Stimulated activated CD4-positive, alpha-beta T cell treated with anti-CD3 and anti-CD28 coated beads, Interleukin-15, amount 100 ng/mL, for 1 hour (primary cell): ENCODE results near the gene LSM10.

Source experiments
- DNase-seq, 2 donors: peaks; one replicate each; pipeline ENCODE4 v3.0.0-alpha.2; 2020; ENCODE audit warnings: low read depth in 1 of 2, low spot score in 1 of 2

Gene LSM10

DNA sequence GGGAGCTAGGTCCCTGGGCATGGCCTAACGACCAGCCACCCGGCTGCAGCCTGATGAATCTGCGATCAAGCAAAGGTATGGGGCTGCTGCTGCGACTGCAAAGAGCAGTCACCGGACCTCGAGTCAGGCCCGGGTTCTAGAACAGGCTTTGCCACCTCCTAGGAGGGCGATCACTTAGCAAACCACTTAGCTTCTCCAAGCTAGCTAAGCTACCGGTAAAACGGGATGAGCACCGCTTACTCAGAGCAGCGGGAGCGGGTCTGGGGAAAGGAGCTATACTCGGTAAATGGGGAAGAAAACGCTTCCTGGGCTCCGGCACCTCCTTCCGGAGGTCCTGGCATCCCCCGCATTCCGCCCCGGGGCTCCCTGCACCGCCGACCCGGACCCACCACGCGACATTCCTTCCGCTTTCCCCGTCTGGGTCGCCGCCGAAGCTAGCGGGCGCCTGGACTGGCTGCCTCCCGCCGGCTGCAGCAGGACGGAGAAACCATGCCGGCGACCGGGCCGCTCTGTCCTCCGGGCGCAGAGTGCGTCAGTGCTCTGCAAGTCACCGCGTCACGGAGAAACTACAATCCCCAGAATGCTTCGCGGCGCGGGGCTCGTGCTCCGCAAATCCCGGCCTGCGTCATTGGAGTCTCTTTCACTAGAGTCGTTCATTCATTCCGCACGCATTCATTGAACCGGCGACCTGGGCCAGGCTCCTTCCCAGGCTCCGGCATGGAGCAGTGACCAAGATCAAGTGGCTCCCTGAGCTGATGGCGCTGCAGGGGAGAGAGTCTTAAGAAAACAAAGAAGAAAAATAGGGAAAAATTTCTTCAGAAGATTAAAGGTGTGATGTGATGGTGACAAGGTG is at the start of gene LSM10:
Gene LSM10 (minus strand): TSS at position 531 of the 853 bp plus-strand sequence. CDS start 3,779 bp downstream, outside the sequence.
- DNase-seq, result peak; percentile 68 to 84

DNA sequence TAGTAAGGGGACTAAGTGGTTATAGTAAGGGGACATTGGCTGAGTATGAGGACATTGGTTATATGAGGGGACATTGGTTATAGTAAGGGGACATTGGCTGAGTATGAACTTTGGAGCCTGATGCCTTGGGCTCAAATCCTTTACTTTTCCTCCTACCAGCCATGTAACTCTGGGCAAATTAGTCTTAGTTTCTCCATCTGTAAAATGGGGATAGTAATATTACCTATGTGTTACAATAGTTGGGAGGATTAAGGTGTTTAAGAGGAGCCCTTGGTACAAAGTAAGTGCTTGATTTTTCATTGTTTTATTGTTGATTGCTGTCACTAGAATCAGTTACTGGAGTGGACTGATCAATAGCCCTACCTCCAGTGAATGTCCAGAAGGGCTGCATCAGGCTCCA is 49.7 kb upstream of the LSM10 start:
- no peak for DNase-seq

DNA sequence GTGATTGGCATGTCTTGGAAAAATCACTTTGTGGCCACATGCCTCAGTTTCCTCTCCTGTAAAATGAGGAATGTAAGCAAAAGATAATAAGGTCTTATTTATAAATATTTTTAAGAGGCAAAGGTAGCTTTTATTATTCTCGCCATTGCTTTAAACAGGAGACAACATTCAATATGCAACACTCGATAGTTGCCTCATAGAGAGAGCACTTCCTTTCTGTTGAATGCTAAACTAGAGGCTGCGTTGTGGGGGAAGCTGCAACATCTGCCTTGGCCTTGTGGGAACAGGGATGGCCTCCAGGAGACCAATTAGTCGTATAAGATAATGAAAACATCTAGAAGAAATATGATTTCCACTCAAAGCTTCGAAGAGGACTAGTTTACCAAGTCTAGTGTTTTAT is 49.0 kb upstream of the LSM10 start:
- DNase-seq, result no peak

DNA sequence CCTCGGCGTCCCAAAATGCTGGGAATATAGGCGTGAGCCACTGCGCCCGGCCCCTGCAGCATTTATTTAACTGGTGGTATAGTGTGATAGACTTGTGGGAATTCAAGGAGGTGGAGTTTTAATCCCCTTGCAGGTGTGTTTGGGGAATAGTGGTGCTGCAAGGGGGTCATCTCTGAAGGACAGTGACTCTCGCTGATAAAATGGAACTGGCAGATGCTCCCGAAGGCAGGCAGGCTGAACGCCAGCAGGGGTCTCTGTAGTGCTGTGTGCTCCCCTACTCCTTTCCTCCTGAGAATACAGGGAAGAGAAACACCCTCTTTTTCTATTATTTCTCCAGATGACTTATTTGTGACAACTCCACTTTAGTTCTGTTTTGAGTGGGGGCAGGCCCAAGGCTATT is 48.6 kb upstream of the LSM10 start:
- no peak for DNase-seq

DNA sequence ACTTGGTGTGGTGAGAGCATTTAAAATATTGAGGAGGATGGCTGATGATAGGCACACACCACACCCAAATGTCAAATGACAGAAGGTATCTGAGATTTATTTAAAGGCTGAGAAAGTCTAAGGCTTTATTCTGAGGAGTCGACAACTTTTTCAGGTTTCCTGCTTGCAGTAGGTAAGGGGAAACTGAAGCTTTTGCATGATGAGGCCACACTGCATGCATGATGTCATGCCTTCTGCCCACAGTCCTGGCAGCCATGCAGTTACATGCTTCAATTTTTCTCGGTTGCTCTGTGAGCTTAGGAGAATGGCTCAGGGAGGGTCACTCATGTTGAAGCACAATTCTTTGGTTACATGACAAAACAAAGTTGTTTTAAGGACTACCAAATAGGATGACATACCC is 45.6 kb upstream of the LSM10 start:
- no peak for DNase-seq

DNA sequence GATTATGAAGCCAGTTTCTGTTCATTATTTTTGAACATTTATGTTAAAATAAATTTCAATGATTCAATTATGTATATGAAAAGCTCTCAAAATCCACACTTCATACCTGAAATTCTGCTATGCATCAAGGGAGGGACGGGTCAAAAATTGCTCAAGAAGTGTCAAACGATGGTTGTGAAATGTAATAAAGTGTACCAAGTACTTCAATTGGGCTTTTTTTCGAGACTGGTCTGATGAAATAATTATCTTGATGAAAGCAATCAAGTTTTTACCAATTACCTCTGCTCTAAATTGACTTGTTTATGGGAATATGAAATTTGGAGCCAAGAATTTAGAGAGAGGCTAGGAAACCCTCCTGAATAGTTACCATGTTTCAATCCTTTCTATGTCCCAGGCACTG is 44.6 kb upstream of the LSM10 start:
- DNase-seq, result no peak

DNA sequence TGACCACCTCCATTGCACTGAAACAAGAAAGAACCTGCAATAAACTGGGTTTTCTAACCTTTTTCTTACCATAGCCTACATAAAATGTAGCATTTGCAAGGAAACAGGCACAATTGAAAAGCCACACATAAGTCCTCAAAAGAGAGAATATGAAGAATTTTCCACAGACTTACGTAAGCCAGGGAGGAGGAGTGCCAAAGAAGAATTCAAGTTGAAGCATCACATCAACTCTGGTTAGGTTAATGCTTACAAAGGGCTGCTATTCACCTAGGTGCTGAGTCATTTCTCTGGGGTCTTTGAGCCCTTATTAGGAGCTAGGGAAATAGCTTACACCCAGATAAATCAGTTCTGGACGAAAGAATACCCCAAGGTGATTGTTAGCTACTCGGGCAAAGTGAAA is 42.9 kb upstream of the LSM10 start:
- no peak for DNase-seq

DNA sequence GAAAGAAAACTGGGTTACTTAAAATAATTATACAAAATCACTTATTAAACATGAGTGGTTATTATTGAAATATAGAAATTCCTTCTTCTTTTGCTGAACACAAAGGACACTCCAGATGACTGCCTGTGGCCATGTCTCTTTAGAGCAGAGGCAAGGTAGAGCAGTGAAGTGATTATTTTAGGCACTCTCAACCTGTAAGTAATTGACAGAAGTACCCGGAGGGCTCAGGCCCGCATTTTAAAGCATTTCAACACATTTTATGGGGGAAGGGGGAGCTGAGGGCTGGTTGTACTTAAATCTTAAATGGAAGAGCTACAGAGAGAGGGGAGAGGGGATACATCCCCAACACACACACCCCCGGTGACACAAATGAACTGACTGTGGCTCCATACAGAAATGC is 42.3 kb upstream of the LSM10 start:
- DNase-seq, result no peak

DNA sequence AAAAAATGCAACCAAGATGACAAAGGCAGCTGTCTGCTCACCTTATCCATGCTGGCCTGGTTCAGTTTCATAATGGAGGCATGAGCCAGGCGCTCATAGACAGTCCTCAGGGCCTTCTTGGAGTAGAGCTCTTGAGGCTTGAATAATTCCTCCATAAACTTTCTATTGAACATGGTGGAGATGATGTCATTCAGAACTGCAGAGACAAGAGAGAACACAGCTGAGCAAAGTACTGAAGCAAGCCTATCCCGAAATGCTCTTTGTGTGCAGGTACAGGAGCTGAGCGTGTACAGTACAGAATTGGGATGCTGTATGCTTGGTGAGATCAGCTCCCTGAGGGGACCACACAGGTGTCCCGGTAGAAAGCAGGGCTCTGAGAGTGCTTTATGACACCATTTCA is 41.0 kb upstream of the LSM10 start:
- no peak for DNase-seq

DNA sequence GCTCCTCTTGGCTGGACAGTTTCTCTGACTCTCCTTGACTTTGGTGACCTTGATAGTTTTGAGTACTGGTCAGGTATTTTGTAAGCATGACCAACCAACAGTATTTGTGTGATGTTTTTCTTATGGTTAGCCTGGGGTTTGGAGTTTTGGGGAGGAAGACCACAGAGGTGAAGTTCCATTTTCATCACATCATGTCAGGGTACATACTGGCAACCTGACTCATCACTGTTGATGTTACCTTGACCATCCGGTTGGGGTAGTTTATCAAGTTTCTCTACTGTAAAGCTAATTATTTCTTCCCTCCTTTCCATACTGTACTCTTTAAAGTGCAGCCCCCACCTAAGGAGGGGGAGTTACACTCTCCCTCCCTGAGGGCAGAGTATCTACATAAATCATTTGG is 39.1 kb upstream of the LSM10 start:
- no peak for DNase-seq

DNA sequence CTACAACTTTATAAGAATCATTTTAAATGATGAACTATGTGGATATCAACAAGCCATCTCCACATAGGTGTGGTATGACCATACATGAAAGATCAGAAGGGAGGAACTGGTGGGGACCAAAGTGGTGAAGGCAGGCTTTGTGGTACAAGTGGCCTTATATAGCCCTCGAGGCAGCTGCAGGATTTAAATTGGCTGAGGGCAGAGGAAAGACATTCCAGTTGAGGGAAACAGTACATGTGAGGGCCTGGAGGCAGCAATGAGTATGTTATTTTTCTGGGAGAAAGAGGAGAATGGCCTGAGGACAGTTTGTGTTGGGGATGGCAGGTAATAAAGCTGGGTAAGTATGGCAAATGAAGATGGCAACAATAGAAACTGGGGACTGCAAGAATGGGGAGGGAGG is 35.4 kb upstream of the LSM10 start:
- DNase-seq, result no peak

DNA sequence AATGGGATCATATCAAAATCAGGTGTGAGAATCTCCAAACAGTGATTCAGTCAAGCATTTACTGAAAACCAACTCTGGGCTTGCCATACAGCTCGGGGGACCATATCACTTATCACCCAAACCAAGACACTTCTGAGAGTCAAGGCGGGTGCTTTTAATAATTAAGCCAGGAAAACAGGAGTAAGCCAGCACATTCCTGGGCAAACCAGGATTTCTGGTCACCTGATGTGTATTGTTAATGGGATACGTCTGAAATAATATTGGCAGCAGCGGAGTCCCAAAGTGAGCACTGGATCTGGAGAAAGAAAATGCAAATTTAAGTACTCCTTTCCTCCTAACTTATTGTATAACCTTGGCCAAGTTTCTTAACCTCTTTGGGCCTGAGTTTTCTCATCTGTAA is 34.9 kb upstream of the LSM10 start:
- no peak for DNase-seq

DNA sequence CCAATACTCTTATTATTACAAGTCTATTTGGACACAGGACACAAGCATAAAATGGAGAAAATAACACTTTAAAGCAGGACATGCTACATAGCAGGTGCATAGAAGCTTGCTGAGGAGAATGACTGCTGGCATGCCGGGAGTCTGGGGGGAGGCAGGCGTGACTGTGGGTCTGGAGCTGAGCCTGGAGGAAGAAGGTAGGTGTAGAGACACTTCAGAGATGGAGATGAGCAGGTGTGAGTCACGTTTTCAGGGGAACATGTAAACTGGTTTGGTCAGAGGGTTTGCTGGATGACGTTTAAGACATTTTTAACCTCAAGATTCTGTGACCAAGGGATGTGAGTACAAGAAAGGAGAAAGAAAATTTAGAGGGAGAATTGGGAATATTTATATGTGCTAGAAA is 28.1 kb upstream of the LSM10 start:
- no peak for DNase-seq

DNA sequence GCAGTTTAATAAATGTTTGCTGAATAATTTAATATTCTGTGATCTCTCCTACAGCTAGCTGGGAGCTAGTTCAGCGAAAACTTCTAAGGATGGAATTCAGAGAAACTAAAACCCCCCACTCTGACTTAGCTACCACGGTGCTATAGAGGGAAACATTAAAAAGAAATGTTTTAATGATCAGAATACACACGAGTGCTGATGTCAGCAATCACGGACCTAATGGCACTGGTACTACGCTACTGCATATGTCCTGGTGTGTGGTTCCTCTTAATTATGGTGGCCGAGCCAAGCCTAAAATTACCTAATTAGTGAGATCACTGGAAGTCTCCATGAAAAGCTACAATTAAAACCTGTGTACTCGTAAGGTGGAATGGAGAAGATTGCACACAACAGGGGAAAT is 23.9 kb upstream of the LSM10 start:
- DNase-seq, result no peak

DNA sequence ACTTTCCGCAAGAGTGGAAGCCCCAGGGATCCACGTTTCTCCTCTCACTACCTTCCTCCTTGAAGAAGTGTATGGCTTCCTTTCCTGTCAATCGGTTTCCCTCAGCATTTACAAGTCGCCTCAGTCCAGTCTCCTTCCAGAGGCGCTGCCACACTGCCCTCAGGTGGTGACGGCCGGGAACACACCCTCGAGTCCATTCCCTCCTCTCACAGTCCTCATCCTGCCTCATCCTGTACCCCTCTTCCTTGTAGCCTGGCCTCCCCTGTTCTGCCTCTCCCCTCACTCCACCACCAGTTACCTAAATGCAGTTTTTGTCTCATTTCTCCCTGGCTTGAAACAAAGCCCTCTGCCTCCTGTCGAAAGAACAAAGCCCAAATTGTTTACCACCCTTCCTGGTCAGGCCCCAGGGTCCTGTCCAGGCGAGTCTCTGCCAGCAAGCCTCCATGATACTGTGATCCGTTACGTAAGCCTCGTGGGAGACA is 23.2 kb upstream of the LSM10 start:
- DNase-seq, result peak; percentile 82 to 90

DNA sequence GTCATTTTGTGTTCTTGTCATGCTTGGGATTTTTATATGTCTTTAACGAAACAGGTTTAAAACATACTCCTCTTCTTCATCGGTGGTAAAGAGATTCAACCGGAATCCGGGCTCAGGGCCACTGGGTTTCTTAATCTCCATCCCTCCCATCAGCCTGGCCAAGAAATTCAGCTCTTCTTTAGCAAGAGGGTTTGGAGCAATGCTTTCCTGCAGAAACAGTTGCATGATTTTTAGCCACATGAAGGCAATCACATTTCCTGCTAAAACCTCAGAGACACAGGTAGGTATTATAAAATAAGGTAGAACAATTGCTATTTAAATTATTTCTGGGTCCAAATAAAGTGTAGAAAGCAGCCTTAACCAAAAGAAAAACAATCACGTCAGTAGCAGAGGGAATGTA is 22.7 kb upstream of the LSM10 start:
- no peak for DNase-seq

DNA sequence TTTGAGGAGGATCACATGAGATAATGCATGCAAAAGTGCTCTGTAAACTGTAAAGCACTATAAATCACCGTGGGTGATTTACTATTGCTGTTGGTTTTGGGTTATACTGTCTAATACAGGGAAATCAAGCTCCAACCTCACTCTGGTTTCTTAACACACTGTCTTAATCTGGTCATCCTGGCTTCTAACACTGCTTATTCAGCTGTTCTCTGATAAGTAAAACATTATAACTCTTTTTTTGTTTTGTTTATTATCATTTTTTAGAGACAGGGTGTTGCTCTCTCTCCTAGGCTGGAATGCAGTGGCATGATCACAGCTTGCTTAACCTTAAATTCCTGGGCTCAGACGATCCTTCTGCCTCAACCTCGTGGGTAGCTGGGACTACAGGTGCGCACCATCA is 21.9 kb upstream of the LSM10 start:
- DNase-seq, result no peak

DNA sequence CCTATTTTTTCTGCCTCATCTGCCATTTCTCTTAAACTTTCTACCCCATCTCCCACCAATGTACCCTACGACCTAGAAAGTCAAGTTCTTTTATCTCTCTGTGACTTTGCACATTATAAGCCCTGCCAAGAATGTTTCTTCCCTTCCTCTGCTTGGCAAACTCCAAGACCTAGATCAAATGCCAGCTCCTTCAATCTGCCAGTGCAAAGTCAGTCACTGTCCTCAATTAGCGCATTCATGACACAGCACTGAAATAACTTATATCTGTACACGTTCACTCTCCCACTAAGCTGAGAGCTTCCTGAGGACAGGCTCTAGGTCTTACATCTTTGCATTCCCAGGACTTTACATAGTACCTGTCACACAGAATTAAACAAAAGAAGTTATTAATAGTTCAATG is 21.4 kb upstream of the LSM10 start:
- no peak for DNase-seq

DNA sequence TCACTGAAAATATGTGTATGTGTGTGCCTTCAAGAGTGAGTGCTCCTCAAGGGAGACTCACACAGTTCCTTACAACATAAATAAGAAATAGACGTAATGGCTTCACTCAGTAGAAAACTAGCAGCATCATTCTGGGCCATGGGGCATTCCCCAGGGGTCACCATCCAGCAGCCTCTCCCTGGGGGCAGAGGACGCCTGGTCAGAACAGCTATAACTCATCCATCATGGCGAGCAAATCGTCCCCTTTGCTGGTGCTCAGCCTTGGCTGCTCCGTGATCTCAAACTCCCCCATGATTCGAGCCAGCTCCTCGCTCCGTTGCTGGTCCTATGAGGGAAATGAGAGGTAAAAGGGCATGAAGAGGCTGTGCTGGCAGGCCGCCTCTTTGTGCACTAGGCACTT is 20.2 kb upstream of the LSM10 start:
- DNase-seq, result no peak

DNA sequence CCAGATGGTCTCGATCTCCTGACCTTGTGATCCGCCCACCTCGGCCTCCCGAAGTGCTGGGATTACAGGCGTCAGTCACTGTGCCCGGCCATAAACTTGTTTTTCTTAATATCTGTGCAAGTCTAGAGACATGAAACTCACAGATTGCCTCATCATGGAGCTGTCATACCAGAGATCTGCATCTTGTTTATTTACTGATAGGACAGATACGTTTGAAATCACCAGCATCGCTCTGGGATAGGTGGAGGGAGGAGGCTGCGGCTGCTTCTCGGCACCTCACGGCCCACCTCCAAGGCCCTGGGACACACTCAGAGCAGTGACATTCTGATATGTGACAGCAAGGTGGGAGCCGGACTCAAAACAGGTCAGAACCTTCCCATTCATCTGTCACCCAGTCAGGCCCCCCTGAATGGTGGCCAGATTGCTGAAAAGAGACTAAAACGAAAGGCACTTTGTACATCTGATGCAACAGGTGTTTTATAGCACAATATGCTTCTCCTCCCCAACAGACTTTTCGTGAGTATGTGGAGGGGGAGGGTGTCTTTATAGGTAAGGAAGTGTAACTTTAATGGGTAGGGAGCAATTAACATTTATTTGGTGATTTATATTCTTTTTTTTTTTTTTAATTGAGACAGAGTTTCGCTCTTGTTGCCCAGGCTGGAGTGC is 18.1 kb upstream of the LSM10 start:
- no peak for DNase-seq

DNA sequence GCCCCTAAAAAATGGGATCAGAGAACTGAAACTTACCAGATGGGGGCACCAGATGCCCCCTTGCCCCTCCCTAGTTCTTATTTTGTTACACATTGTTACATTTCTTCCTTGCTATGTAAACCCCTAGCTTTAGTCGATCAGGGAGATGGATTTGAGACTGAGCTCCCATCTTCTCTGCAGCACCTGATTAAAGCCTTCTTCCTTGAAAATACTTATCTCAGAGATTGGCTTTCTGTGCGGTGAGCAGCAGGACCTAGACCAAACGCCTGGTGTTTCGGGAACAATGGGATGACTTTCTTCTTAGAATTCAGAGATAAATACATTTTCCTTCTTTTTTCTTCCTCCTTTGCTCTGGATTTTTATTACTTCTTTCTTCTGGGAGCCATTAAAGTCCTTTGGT is 16.7 kb upstream of the LSM10 start:
- no peak for DNase-seq
